HepG2 (cell line): ENCODE results near the gene CRIM1. TPM values are rescaled to one million over a fixed set of nuclear protein-coding genes. Genes with fewer than 3 reads are reported as not detected.

Experiments
- ATAC-seq: fragments of 200-7000 bp; cut with Tn5 transposase; 3 replicates; pipeline ENCODE4 v1.9.1; 2020; ENCODE audit warnings: mild to moderate bottlenecking, moderate library complexity
- BruUV-seq: library from RNA; stranded (reverse); fragments of 400-500 nt; replicated peaks from 2 replicates; lab custom pipeline; 2021; lab: Mats Ljungman, UMichigan
- CTCF ChIA-PET: fragments of 300-600 bp; formaldehyde crosslinking; extraction: SDS; loops from one replicate; lab custom pipeline; 2021; ENCODE audit warnings: low total read pairs, inconsistent platforms, low intra/inter-chr PET ratio; lab: Yijun Ruan, JAX
- POLR2A ChIA-PET: fragments of 350-600 bp; sonication (Branson Sonifier 250); formaldehyde crosslinking; loops from one replicate; lab custom pipeline; 2020; ENCODE audit warnings: antibody characterized with exemption, inconsistent platforms; lab: Yijun Ruan, JAX
- DNase-seq: peaks from one replicate; pipeline ENCODE4 v3.0.0-alpha.2; 2015; ENCODE audit warnings: low spot score
- FAIRE-seq: peaks from 3 replicates; lab custom pipeline; 2011; peaks lifted over from hg19 to GRCh38; lab: Jason Lieb, UNC
- H2AFZ ChIP-seq: one replicate; pipeline ENCODE4 v1.6.1; 2011; ENCODE audit warnings: low read length, inconsistent platforms
- H3K27ac ChIP-seq: fragments of 300-600 bp; 3 replicates; pipeline ENCODE4 v1.8.0; 2011; ENCODE audit warnings: mixed run types, mild to moderate bottlenecking, mixed read lengths, low read length, inconsistent platforms; ENCODE audit not compliant: insufficient read depth; ENCODE audit errors: extremely low read length
- H3K27me3 ChIP-seq, 2 experiments: fragments of 200-600 bp in 1 of 2; 2 replicates in 1 of 2; 3 replicates in 1 of 2; pipeline versions ENCODE4 v1.6.0 to v1.8.0; 2011; ENCODE audit warnings: low read length in 2 of 2, mild to moderate bottlenecking in 2 of 2, moderate library complexity in 2 of 2, inconsistent platforms in 1 of 2; ENCODE audit not compliant: insufficient read depth in 2 of 2, control insufficient read depth in 1 of 2
- H3K36me3 ChIP-seq, 2 experiments: fragments of 200-600 bp in 1 of 2; replicated peaks in 1 of 2; 2 replicates in 1 of 2; 3 replicates in 1 of 2; pipeline versions ENCODE4 v1.5.1 to v1.8.0; 2011; ENCODE audit warnings: low read length in 2 of 2, inconsistent platforms in 1 of 2; ENCODE audit not compliant: insufficient read depth in 2 of 2, control insufficient read depth in 1 of 2
- H3K4me1 ChIP-seq: 2 replicates; pipeline ENCODE4 v1.5.1; 2012; ENCODE audit warnings: low read length, inconsistent platforms; ENCODE audit not compliant: insufficient read depth
- H3K4me2 ChIP-seq: 2 replicates; pipeline ENCODE4 v1.6.0; 2011; ENCODE audit warnings: low read depth, low read length, inconsistent platforms
- H3K4me3 ChIP-seq, 3 experiments: fragments of 200-600 bp in 1 of 3; sonication (generic), shearing (Covaris generic) in 1 of 3; replicated peaks in 1 of 3; 2 replicates each; pipeline ENCODE4 v1.5.1; 2011 to 2016; ENCODE audit warnings: low read length in 3 of 3, inconsistent platforms in 2 of 3, low read depth in 2 of 3, mild to moderate bottlenecking in 2 of 3, control low read depth in 1 of 3, mixed read lengths in 1 of 3; ENCODE audit not compliant: insufficient read depth in 1 of 3
- H3K79me2 ChIP-seq: one replicate; pipeline ENCODE4 v1.6.1; 2011; ENCODE audit warnings: low read length, inconsistent platforms; ENCODE audit not compliant: insufficient read depth
- H3K9ac ChIP-seq: 2 replicates; pipeline ENCODE4 v1.6.0; 2011; ENCODE audit warnings: mild to moderate bottlenecking, low read depth, low read length, inconsistent platforms; ENCODE audit not compliant: insufficient read depth
- H3K9me3 ChIP-seq: 2 replicates; pipeline ENCODE4 v1.5.1; 2012; ENCODE audit warnings: mild to moderate bottlenecking, low read length
- H4K20me1 ChIP-seq: 2 replicates; pipeline ENCODE4 v1.6.0; 2011; ENCODE audit warnings: inconsistent platforms, mild to moderate bottlenecking, low read length, moderate library complexity; ENCODE audit not compliant: insufficient read depth
- ARID5B ChIP-seq: IDR thresholded peaks from 2 replicates; pipeline ENCODE4 v1.4.0; 2020; ENCODE audit warnings: mild to moderate bottlenecking, missing genetic modification reagents
- CHCHD3 ChIP-seq: sonication (generic); formaldehyde crosslinking; IDR thresholded peaks from 2 replicates; pipeline ENCODE4 v1.8.0; 2022; ENCODE audit warnings: mild to moderate bottlenecking, missing genetic modification reagents, moderate library complexity
- ETV6 ChIP-seq: sonication (generic); formaldehyde crosslinking; conservative IDR thresholded peaks from 2 replicates; pipeline ENCODE4 v1.4.0; 2020; ENCODE audit warnings: missing genetic modification reagents
- FOSL2 ChIP-seq: sonication (generic); formaldehyde crosslinking; IDR thresholded peaks from 2 replicates; pipeline ENCODE4 v1.4.0; 2020; ENCODE audit warnings: missing genetic modification reagents
- FOXK1 ChIP-seq: sonication (generic); formaldehyde crosslinking; IDR thresholded peaks from 2 replicates; pipeline ENCODE4 v1.4.0; 2020; ENCODE audit warnings: low read depth, missing genetic modification reagents, borderline replicate concordance
- FOXO1 ChIP-seq: sonication (generic); formaldehyde crosslinking; IDR thresholded peaks from 2 replicates; pipeline ENCODE4 v1.4.0; 2020; ENCODE audit warnings: missing genetic modification reagents
- KDM5B ChIP-seq: sonication (generic); formaldehyde crosslinking; IDR thresholded peaks from 2 replicates; pipeline ENCODE4 v1.4.0; 2020; ENCODE audit warnings: missing genetic modification reagents, mild to moderate bottlenecking, borderline replicate concordance
- NBN ChIP-seq: fragments of 450-650 bp; conservative IDR thresholded peaks from 2 replicates; pipeline ENCODE4 v1.6.1; 2017
- NR1H2 ChIP-seq: sonication (generic); formaldehyde crosslinking; IDR thresholded peaks from 2 replicates; pipeline ENCODE4 v1.8.1; 2022; ENCODE audit warnings: low read depth, missing genetic modification reagents, borderline replicate concordance
- U2AF1 ChIP-seq: fragments of 200-400 bp; formaldehyde crosslinking; optimal IDR thresholded peaks from 2 replicates; pipeline ENCODE3; 2017; ENCODE audit warnings: mild to moderate bottlenecking, low read depth, low read length
- XBP1 ChIP-seq: sonication (generic); formaldehyde crosslinking; IDR thresholded peaks from 2 replicates; pipeline ENCODE4 v1.5.0; 2020; ENCODE audit warnings: missing genetic modification reagents
- ZBTB8A ChIP-seq: sonication (generic); formaldehyde crosslinking; IDR thresholded peaks from 2 replicates; pipeline ENCODE4 v1.4.0; 2020; ENCODE audit warnings: mild to moderate bottlenecking, low read depth, missing genetic modification reagents, borderline replicate concordance
- ZNF382 ChIP-seq: sonication (generic); formaldehyde crosslinking; IDR thresholded peaks from 2 replicates; pipeline ENCODE4 v1.5.0; 2020; ENCODE audit warnings: missing genetic modification reagents, mild to moderate bottlenecking, borderline replicate concordance
- ZNF703 ChIP-seq: sonication (generic); formaldehyde crosslinking; IDR thresholded peaks from 2 replicates; pipeline ENCODE4 v1.5.1; 2020; ENCODE audit warnings: missing genetic modification reagents, mild to moderate bottlenecking, moderate library complexity, borderline replicate concordance
- ZNF777 ChIP-seq: sonication (generic); formaldehyde crosslinking; IDR thresholded peaks from 2 replicates; pipeline ENCODE4 v1.4.0; 2020; ENCODE audit warnings: missing genetic modification reagents
- WGBS: methylation state at CpG from one replicate; pipeline ENCODE4 v1.1.6; 2017; ENCODE audit warnings: low lambda C conversion rate; 5-methylcytosine and 5-hydroxymethylcytosine counted together
- in situ Hi-C: cut with HindIII; loops from 2 replicates; pipeline ENCODE4 v1.10.0; 2017; ENCODE audit warnings: low pct_unique_long_range_greater_than_20kb; ENCODE audit not compliant: extremely low pct_ligation_motif_present
- intact Hi-C: fragments of 100-400 bp; cut with micrococcal nuclease; formaldehyde crosslinking; loops from one replicate; pipeline ENCODE4 v1.10.0; 2022; ENCODE audit not compliant: unreplicated experiment
- polyA plus RNA-seq, 8 experiments: library from polyadenylated mRNA; depleted of rRNA in 3 of 8; stranded (reverse) in 7 of 8; unstranded in 1 of 8; fragments of >200 nt; fragmentation: Illumina TruSeq in 4 of 8; extraction: Trizol in 4 of 8; gene quantifications; 2 replicates each; pipeline versions ENCODE4 v1.2.1 to v1.2.3, GENCODE V29; 2011 to 2016; ENCODE audit warnings: low read depth in 4 of 8, missing spikeins in 1 of 8, mixed read lengths in 1 of 8; ENCODE audit not compliant: insufficient read depth in 1 of 8
- total RNA-seq, 5 experiments: library from RNA; depleted of rRNA; stranded (reverse); fragments of >200 nt; fragmentation: Illumina TruSeq; extraction: Trizol; gene quantifications; 2 replicates each; pipeline ENCODE4 v1.2.3, GENCODE V29; 2016; ENCODE audit warnings: low read depth in 1 of 5
- TF ChIP-seq, protein P1 (sequence below): sonication (generic); formaldehyde crosslinking; IDR thresholded peaks from 2 replicates; pipeline ENCODE4 v1.4.0; 2020; ENCODE audit warnings: mild to moderate bottlenecking, missing genetic modification reagents
- TF ChIP-seq, protein P2 (sequence below): IDR thresholded peaks from 2 replicates; pipeline ENCODE4 v1.6.1; 2016; ENCODE audit warnings: control low read depth

Gene CRIM1
- total and polyA plus RNA-seq, 2 of the 13 experiments (the other 11 are each of a cell fraction or from before 2014, with no cell fraction given): 39.1 to 69.9 TPM

DNA sequence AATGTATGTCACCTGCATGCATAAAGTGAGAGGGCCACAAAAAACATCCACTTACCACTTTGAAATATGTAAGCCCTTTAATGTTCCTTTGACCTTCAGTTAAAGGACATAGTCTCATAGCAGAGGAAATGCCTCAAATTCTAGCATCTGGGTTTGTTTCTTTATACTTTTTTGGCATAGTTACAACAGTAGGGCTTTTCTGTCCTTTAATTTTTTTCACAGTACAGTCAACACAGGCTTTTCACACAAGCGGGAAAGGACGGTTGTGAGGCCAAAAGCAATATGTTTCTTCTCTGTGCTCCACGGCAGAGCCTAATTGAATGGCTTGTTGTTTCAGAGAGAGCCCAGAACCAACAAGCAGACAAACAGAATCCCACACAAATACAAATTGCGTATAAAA is 57.6 kb downstream of the CRIM1 start (continued):
- TF ChIP-seq ARID5B (CRISPR knock-in tag): peak; percentile 15; the same call in 1 of the 2 replicates
- no peak for TF ChIP-seq CHCHD3 (CRISPR knock-in tag)
- TF ChIP-seq, protein P1, sequence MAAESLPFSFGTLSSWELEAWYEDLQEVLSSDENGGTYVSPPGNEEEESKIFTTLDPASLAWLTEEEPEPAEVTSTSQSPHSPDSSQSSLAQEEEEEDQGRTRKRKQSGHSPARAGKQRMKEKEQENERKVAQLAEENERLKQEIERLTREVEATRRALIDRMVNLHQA (CRISPR knock-in tag): no peak
- no peak for TF ChIP-seq U2AF1

DNA sequence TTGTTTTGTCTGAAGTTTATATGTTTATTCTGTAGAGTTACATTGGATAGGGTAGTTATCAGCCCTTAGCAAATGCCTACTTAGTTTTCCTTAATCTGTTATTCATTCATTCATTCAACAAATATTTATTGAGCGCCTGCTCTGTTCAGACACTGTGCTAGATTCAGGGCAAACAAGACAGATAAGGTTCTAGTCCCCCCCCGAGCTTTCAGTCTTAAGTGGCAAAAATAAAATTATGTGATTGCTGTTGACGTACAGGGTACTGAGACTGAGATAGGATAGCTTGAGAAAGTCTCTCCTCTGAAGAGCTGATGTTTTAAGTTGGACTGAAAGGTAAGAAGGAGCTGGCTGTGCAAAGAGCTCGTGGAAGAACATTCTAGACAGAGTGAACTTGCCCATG is 58.7 kb downstream of the CRIM1 start:
- no peaks in the 10 kb centered on the region for H3K27me3 ChIP-seq
- H3K4me1 ChIP-seq: peaks cover 50% of the 10 kb centered on the region
- H2AFZ ChIP-seq: no peak overlapping the region
- H4K20me1 ChIP-seq: peaks cover 29% of the 10 kb centered on the region
- BruUV-seq: no TSS peak
- H3K36me3 ChIP-seq: peaks cover 8 to 26% of the 10 kb centered on the region in 2 experiments; a peak in 4 of 5 replicates
- intact Hi-C loops: loop anchor here (5.0 kb wide), 1 partner anchor 38 kb away; no protein-coding TSS in a partner anchor
- POLR2A ChIA-PET: no interaction called here
- peaks cover 84% of the 10 kb centered on the region for H3K79me2 ChIP-seq
- no peak overlapping the region for H3K4me2 ChIP-seq
- no peak overlapping the region for H3K27ac ChIP-seq
- no peak overlapping the region for H3K4me3 ChIP-seq
- no peak overlapping the region for H3K9ac ChIP-seq
- ATAC-seq (no peak), DNase-seq (no peak), FAIRE-seq (no peak)
- WGBS: 96% methylated on average over 4 of the region's 4 CpGs
- in situ Hi-C loops: no loop called here
- TF ChIP-seq ZNF703 (no peak), ZNF777 (CRISPR knock-in tag) (no peak), ZBTB8A (CRISPR knock-in tag) (no peak), FOXK1 (CRISPR knock-in tag) (no peak), KDM5B (CRISPR knock-in tag) (no peak), FOXO1 (CRISPR knock-in tag) (no peak), NBN (no peak), ETV6 (CRISPR knock-in tag) (no peak), ZNF382 (no peak), XBP1 (CRISPR knock-in tag) (no peak), FOSL2 (CRISPR knock-in tag) (no peak), NR1H2 (CRISPR knock-in tag) (no peak)
- TF ChIP-seq, protein P2, sequence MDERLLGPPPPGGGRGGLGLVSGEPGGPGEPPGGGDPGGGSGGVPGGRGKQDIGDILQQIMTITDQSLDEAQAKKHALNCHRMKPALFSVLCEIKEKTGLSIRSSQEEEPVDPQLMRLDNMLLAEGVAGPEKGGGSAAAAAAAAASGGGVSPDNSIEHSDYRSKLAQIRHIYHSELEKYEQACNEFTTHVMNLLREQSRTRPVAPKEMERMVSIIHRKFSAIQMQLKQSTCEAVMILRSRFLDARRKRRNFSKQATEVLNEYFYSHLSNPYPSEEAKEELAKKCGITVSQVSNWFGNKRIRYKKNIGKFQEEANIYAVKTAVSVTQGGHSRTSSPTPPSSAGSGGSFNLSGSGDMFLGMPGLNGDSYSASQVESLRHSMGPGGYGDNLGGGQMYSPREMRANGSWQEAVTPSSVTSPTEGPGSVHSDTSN (CRISPR knock-in tag): no peak
- no peaks in the 10 kb centered on the region for H3K9me3 ChIP-seq
- CTCF ChIA-PET: no interaction called here
